PC-3 (cell line): Measurements from ENCODE around the gene NBPF19. TPM values are rescaled to one million over a fixed set of nuclear protein-coding genes. Genes with fewer than 3 reads are reported as not detected.
"Not testable (repeated sequence)": the region's sequence is repeated elsewhere in the genome, so short reads cannot be mapped to it uniquely, and the experiment has no call there.

Source experiments
- ATAC-seq: fragments of 200-7000 bp; cut with Tn5 transposase; 2 replicates; pipeline ENCODE4 v1.9.1; 2020; ENCODE audit warnings: mild to moderate bottlenecking, moderate library complexity
- Bru-seq: library from RNA; stranded (reverse); fragments of 400-500 nt; gene quantifications from one replicate; lab custom pipeline; 2021; lab: Mats Ljungman, UMichigan
- BruChase-seq, 2 experiments: library from RNA; stranded (reverse); fragments of 400-500 nt; gene quantifications; one replicate each; lab custom pipeline; 2021; lab: Mats Ljungman, UMichigan
- BruUV-seq: library from RNA; stranded (reverse); fragments of 400-500 nt; replicated peaks from 2 replicates; lab custom pipeline; 2021; lab: Mats Ljungman, UMichigan
- CTCF ChIA-PET: fragments of 300-600 bp; sonication (Branson Sonifier 250); formaldehyde crosslinking; loops from one replicate; lab custom pipeline; 2022; ENCODE audit warnings: antibody characterized with exemption; lab: Charles Lee
- POLR2A ChIA-PET: fragments of 300-600 bp; sonication (Branson Sonifier 250); formaldehyde crosslinking; loops from one replicate; lab custom pipeline; 2022; ENCODE audit warnings: antibody characterized with exemption; ENCODE audit not compliant: unreplicated experiment; lab: Charles Lee
- DNase-seq: peaks from one replicate; pipeline ENCODE4 v3.0.0-alpha.2; 2015
- H2AFZ ChIP-seq: fragments of 300-600 bp; sonication (generic); 2 replicates; pipeline ENCODE4 v1.6.0; 2016; ENCODE audit warnings: antibody characterized with exemption, low read length
- H3F3A ChIP-seq: fragments of 300-600 bp; sonication (generic); one replicate; pipeline ENCODE4 v1.6.0; 2017; ENCODE audit warnings: antibody characterized with exemption, low read length, control low read depth, mild to moderate bottlenecking; ENCODE audit not compliant: unreplicated experiment
- H3K27ac ChIP-seq: fragments of 300-600 bp; sonication (generic); 2 replicates; pipeline ENCODE4 v1.5.1; 2016; ENCODE audit warnings: mild to moderate bottlenecking, low read length
- H3K27me3 ChIP-seq: fragments of 300-600 bp; sonication (generic); 2 replicates; pipeline ENCODE4 v1.6.1; 2016; ENCODE audit warnings: low read length, mixed read lengths
- H3K36me3 ChIP-seq: fragments of 300-600 bp; sonication (generic); 2 replicates; pipeline ENCODE4 v1.6.1; 2016; ENCODE audit warnings: low read depth, mixed run types, low read length, mixed read lengths
- H3K4me1 ChIP-seq: fragments of 300-600 bp; sonication (generic); 2 replicates; pipeline ENCODE4 v1.5.1; 2016; ENCODE audit warnings: low read length; ENCODE audit not compliant: insufficient read depth
- H3K4me2 ChIP-seq: fragments of 300-600 bp; sonication (generic); 2 replicates; pipeline ENCODE4 v1.6.0; 2016; ENCODE audit warnings: low read length
- H3K4me3 ChIP-seq: fragments of 300-600 bp; sonication (generic); 2 replicates; pipeline ENCODE4 v1.5.1; 2016; ENCODE audit warnings: mild to moderate bottlenecking, low read length, mixed read lengths
- H3K79me2 ChIP-seq: fragments of 300-600 bp; sonication (generic); 2 replicates; pipeline ENCODE4 v1.6.1; 2017; ENCODE audit warnings: low read length, mixed read lengths
- H3K9ac ChIP-seq: fragments of 300-600 bp; sonication (generic); 2 replicates; pipeline ENCODE4 v1.6.0; 2016; ENCODE audit warnings: mild to moderate bottlenecking, low read length
- H3K9me2 ChIP-seq: fragments of 300-600 bp; sonication (generic); replicated peaks from 2 replicates; pipeline ENCODE4 v1.6.1; 2016; ENCODE audit warnings: mixed run types, low read length, mixed read lengths
- H3K9me3 ChIP-seq: fragments of 300-600 bp; sonication (generic); 2 replicates; pipeline ENCODE4 v1.6.1; 2016; ENCODE audit warnings: low read length, mixed read lengths
- H4K20me1 ChIP-seq: fragments of 300-600 bp; sonication (generic); 2 replicates; pipeline ENCODE4 v1.6.1; 2016; ENCODE audit warnings: low read length, mixed read lengths
- intact Hi-C: fragments of 100-400 bp; cut with micrococcal nuclease; formaldehyde crosslinking; loops from 2 replicates; pipeline ENCODE4 v1.9.0; 2023
- long read RNA-seq: library from polyadenylated mRNA; unstranded; transcript quantifications from one replicate; pipeline ENCODE4 v2.0.0, GENCODE V29; 2021; ENCODE audit not compliant: unreplicated experiment
- total RNA-seq: library from RNA; depleted of rRNA; stranded (reverse); fragments of >200 nt; gene quantifications from 2 replicates; pipeline ENCODE4 v1.2.3, GENCODE V29; 2014; rRNA removed

NBPF19 gene, protein sequence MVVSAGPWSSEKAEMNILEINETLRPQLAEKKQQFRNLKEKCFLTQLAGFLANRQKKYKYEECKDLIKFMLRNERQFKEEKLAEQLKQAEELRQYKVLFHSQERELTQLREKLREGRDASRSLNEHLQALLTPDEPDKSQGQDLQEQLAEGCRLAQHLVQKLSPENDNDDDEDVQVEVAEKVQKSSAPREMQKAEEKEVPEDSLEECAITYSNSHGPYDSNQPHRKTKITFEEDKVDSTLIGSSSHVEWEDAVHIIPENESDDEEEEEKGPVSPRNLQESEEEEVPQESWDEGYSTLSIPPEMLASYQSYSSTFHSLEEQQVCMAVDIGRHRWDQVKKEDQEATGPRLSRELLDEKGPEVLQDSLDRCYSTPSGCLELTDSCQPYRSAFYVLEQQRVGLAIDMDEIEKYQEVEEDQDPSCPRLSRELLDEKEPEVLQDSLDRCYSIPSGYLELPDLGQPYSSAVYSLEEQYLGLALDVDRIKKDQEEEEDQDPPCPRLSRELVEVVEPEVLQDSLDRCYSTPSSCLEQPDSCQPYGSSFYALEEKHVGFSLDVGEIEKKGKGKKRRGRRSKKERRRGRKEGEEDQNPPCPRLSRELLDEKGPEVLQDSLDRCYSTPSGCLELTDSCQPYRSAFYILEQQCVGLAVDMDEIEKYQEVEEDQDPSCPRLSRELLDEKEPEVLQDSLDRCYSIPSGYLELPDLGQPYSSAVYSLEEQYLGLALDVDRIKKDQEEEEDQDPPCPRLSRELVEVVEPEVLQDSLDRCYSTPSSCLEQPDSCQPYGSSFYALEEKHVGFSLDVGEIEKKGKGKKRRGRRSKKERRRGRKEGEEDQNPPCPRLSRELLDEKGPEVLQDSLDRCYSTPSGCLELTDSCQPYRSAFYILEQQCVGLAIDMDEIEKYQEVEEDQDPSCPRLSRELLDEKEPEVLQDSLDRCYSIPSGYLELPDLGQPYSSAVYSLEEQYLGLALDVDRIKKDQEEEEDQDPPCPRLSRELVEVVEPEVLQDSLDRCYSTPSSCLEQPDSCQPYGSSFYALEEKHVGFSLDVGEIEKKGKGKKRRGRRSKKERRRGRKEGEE (N-terminal part only)
- total RNA-seq (9.8 and 11.3 TPM in 2 replicates), Bru-seq, nascent RNA (percentile 66 among the genes with signal in this experiment), BruChase-seq, experiment 1, labeled RNA remaining after a 6-hour chase (percentile 49 among the genes with signal in this experiment), BruChase-seq, experiment 2, labeled RNA remaining after a 2-hour chase (percentile 60 among the genes with signal in this experiment)
- long read RNA-seq, partial matches to known transcripts, result 17 of 42 reads
- long read RNA-seq, other reads (novel, unspliced or antisense), result 25 of 42 reads

DNA sequence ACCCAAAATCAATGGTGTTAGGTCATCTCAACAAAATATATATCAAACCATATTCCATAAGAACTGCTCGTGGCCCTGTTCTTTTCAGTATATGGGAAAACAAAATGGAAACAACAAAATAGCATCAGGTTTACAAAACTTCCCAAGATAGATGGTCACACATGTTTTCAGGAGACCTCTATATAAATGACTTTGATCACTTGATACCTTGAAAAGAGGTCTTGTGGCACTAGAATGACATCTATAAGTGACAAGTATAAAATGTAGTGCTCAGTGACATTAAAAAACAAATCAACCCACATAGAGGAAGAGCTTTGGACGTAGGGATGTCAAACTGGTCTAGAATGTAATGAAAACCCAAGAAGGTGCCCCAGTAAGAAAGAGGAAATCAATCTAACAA lies at the start of gene NBPF19:
TSS of gene NBPF19 (plus strand) at position 301 of the 400 bp plus-strand sequence. CDS start 888 bp downstream, outside the sequence.
- H3K27ac ChIP-seq, H3K4me3 ChIP-seq, H4K20me1 ChIP-seq, H3K9me2 ChIP-seq, ATAC-seq, CTCF ChIA-PET, intact Hi-C loops, POLR2A ChIA-PET, H3K36me3 ChIP-seq, H2AFZ ChIP-seq, H3K4me2 ChIP-seq, H3K9me3 ChIP-seq, H3F3A ChIP-seq, H3K27me3 ChIP-seq, H3K4me1 ChIP-seq, H3K9ac ChIP-seq, H3K79me2 ChIP-seq, DNase-seq, BruUV-seq: not testable (repeated sequence)

DNA sequence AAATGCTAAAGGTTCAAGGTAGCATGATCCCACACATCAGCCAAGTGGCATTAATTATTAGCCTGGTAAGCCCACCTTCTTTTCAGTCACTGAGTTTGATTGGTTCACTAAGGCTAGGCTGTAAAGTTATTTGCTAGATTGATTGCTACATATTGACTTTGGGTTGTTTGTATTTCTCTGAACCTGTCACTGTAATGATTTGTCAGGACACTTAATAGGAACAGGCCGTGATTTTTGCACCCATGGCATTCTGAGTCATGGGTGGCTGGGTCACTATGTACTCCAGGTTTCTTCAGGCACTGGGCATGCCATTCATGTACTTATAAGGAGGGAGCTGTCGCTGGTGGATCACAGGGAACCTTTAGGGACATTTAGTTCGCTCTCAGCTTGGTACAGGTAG lies 46.5 kb upstream of the NBPF19 start:
- intact Hi-C loops, H2AFZ ChIP-seq, H3K9me3 ChIP-seq, CTCF ChIA-PET, H4K20me1 ChIP-seq, ATAC-seq, H3K36me3 ChIP-seq, H3K27ac ChIP-seq, H3F3A ChIP-seq, POLR2A ChIA-PET, H3K4me2 ChIP-seq, H3K4me1 ChIP-seq, H3K9me2 ChIP-seq, H3K79me2 ChIP-seq, DNase-seq, H3K4me3 ChIP-seq, H3K27me3 ChIP-seq, BruUV-seq, H3K9ac ChIP-seq: not testable (repeated sequence)

DNA sequence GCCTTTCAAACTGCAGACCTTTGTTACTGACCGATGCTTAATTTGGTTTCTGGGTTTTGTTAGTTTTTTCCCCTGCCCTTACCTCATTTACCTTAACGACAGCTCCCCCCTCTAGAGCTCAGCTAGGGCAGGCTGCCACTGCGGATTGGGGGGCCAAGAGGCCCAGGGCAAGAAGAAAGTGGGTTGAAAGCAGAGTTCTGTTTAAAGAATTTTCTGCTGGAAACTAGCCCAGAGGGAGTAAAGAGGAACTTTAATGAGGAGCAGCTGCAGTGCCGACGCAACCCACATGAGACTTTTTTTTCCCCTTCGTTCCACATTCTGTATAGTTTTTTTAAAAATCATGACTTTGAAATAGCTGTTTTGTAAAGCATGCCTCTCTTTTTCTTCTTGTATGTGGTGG lies 29.4 kb upstream of the NBPF19 start:
- H3K79me2 ChIP-seq, CTCF ChIA-PET, H3K9me3 ChIP-seq, H3K4me1 ChIP-seq, H3F3A ChIP-seq, H3K9me2 ChIP-seq, H3K36me3 ChIP-seq, ATAC-seq, H4K20me1 ChIP-seq, H2AFZ ChIP-seq, intact Hi-C loops, BruUV-seq, H3K27ac ChIP-seq, H3K27me3 ChIP-seq, H3K4me3 ChIP-seq, POLR2A ChIA-PET, H3K9ac ChIP-seq, H3K4me2 ChIP-seq, DNase-seq: not testable (repeated sequence)

DNA sequence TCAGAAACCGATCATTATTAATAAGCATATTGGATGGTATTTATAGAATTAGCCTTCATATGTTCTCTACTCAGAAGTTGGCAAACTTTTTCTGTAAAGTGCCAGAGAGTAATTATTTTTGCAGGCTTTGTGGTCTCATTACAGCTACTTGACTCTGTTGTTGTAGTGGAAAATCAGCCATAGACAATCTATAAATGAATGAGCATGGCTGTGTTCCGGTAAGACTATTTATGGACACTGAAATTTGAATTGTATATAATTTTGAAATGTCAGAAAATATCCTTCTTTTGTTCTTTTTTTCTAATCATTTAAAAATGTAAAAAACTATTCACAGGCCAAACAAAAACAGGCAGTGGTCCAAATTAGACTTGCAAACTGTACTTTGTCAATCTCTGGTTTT lies 22.6 kb upstream of the NBPF19 start:
- H3K9me2 ChIP-seq, H3K36me3 ChIP-seq, H2AFZ ChIP-seq, BruUV-seq, POLR2A ChIA-PET, H3K27me3 ChIP-seq, H3K4me3 ChIP-seq, H3K4me2 ChIP-seq, H4K20me1 ChIP-seq, H3F3A ChIP-seq, H3K27ac ChIP-seq, ATAC-seq, intact Hi-C loops, H3K9ac ChIP-seq, DNase-seq, H3K4me1 ChIP-seq, H3K9me3 ChIP-seq, H3K79me2 ChIP-seq, CTCF ChIA-PET: not testable (repeated sequence)

DNA sequence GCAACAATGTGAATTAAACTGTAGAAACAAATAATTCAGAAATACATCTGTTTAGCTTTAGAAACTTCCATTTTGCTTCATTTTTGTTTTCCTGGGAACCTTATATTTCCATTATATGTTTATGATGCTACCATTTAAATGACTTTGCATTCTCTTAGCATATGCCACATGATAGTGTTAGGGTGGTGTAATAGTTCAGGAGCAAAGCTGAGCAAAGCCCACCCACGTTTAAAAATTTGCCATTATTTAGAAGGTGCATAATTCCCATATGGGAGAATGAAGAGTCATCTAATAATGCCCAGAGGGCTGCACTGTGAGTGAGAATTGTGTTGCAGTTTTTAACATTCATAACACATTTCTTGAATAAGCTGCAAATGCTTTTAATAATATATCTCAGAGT lies 22.2 kb upstream of the NBPF19 start:
- H3K4me1 ChIP-seq, H3K79me2 ChIP-seq, H3K36me3 ChIP-seq, H3K9me2 ChIP-seq, H3K4me2 ChIP-seq, H2AFZ ChIP-seq, H3K4me3 ChIP-seq, BruUV-seq, H3K9ac ChIP-seq, CTCF ChIA-PET, H3K27ac ChIP-seq, intact Hi-C loops, H3K27me3 ChIP-seq, DNase-seq, POLR2A ChIA-PET, H4K20me1 ChIP-seq, ATAC-seq, H3F3A ChIP-seq, H3K9me3 ChIP-seq: not testable (repeated sequence)

DNA sequence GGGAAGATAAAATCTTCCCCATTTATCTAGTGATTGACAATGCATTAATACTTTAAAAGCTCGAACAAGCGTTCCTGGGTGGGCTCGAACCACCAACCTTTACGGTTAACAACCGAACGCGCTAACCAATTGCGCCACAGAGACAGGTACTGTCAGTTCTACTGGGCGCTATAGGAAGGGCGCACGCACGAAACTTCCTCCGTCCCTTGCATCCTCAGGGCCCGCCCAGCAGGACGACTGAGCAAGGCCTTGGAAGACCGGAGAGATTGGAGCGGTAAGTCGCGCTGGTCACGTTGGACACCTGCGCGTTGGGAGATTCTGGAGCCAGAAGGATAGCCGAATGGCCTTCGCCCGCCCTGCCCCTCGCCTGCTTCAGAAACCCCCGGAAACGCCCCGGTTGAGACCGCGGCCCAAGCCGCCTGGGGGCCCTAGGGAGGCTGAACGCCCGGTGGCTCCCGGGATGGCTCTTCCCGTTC lies 83.5 kb downstream of the NBPF19 start:
- intact Hi-C loops, CTCF ChIA-PET, H3K79me2 ChIP-seq, H3K9me2 ChIP-seq, H3K27me3 ChIP-seq, H3F3A ChIP-seq, H3K4me1 ChIP-seq, BruUV-seq, H3K9ac ChIP-seq, H3K36me3 ChIP-seq, H3K27ac ChIP-seq, POLR2A ChIA-PET, H4K20me1 ChIP-seq, H3K9me3 ChIP-seq, ATAC-seq: not testable (repeated sequence)
- Histone ChIP-seq H2AFZ (peak overlapping the region; percentile 63), H3K4me3 (peak overlapping the region; percentile 59), H3K4me2 (peak overlapping the region; percentile 77)
- DNase-seq, result peak; percentile 75
